Measurements from ENCODE around the gene NUCB1. TPM values are rescaled to one million over a fixed set of nuclear protein-coding genes. Genes with fewer than 3 reads are reported as not detected.

Gene NUCB1
- total RNA-seq (10 to 100 TPM; 73.7 to 77.0 TPM), total RNA-seq (47.7 to 212 (median 100) reads per million in 172 experiments)
- polyA plus RNA-seq (2013, experiment 1 of 2), result 161 TPM
- 160 TPM for polyA plus RNA-seq (2013, experiment 2 of 2)

DNA sequence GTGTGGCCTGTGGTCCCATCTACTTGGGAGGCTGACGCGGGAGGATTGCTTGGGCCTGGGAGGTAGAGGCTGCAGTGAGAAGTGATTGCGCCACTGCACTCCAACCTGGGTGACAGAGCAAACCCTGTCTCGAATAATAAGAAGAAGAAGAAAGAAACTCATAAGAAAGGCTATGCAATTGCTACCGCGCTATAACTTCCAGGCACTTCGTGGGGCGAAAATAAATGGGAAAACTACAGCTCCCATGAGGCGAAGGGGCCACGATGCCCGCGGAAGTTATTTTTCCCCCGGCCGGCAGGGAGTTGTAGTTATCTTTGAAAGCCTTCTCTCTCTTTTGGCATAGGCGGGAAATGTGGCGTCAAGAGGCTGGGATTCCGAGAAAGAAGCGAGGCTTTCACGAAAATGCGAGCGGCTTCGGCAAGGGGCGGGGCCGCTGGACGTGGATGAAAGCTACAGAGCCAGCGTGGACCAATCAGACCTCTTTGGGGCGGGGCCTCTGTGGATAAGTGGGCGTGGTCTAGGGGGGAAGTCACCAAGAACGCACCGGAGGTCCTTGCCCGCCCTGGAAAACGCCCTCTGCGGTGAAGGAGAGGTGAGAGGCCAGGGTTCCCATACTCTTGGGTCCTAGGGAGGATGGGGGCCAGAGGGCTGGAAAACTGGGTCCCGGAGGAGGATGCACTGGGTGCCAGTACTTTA lies at the start of gene NUCB1:
Gene NUCB1, plus strand, starts transcription at position 532 of the 696 bp plus-strand sequence. CDS start 485 bp downstream, outside the sequence.
- peak; percentile 96 to 99 (median 99) for DNase-seq
- peaks cover 35% of the 10 kb centered on the region for H3K36me3 Mint-ChIP-seq (ENCODE audit: low read depth)
- POLR2A ChIA-PET, result interaction anchor here (1.0 to 3.2 kb wide), 9 partner anchors 19 to 94 kb away, joined by 3 to 55 read pairs (median 5); partner anchors contain the start of genes DHDH, FTL, GYS1 and PPP1R15A
- H3K4me1 Mint-ChIP-seq (ENCODE audit: low read depth), result peaks cover 37% of the 10 kb centered on the region
- CTCF ChIA-PET, result interaction anchor here (0.6 to 2.6 kb wide), 7 partner anchors 26 to 263 kb away, joined by 3 to 13 read pairs (median 3); partner anchors contain the start of genes DBP, GYS1 and RUVBL2
- peak within 1 kb of the TSS; percentile 88 for H3K27ac Mint-ChIP-seq
- H3K27me3 Mint-ChIP-seq, result peaks cover 6% of the 10 kb centered on the region
- H3K27me3 ChIP-seq (ENCODE audit: control insufficient read depth in 1 of 2, insufficient read depth in 2 of 2, low read length in 2 of 2), result peaks cover 3 to 10% of the 10 kb centered on the region in 2 experiments
- peaks cover 51% of the 10 kb centered on the region for H3K4me1 ChIP-seq (ENCODE audit: insufficient read depth, low read length)
- ATAC-seq (ENCODE audit: poor library complexity), result peak; percentile 93
- peak within 1 kb of the TSS; percentile 65 to 72 for H3K27ac ChIP-seq (ENCODE audit: low read depth in 1 of 2, low read length in 2 of 2)
- peak within 1 kb of the TSS; percentile 92 for H3K4me3 ChIP-seq (ENCODE audit: low read length)
- TF ChIP-seq CTCF (IDR thresholded peaks at IDR 0.05), result no peak
- peaks cover 17% of the 10 kb centered on the region for H3K36me3 ChIP-seq (ENCODE audit: insufficient read depth, low read length)
- intact Hi-C loops (cut with DNase I, micrococcal nuclease), result loop anchor here (1.0 to 5.0 kb wide), 5 partner anchors 21 to 65 kb away; partner anchors contain the start of genes DHDH (in 1 of the 2) and FTL (in 1 of the 2)
- H3K9me3 ChIP-seq (ENCODE audit: control insufficient read depth in 1 of 2, insufficient read depth in 1 of 2, low read length in 2 of 2), result no peaks in the 10 kb centered on the region
- H3K4me3 Mint-ChIP-seq, result peak within 1 kb of the TSS; percentile 95
- no peaks in the 10 kb centered on the region for H3K9me3 Mint-ChIP-seq

- DNase-seq (no peak), ATAC-seq (ENCODE audit: poor library complexity) (no peak)
- no peaks in the 10 kb centered on the region for H3K4me1 Mint-ChIP-seq (ENCODE audit: low read depth)
- no peak overlapping the region for H3K4me3 Mint-ChIP-seq
- H3K36me3 Mint-ChIP-seq (ENCODE audit: low read depth), result no peaks in the 10 kb centered on the region
- no peak for TF ChIP-seq CTCF (IDR thresholded peaks at IDR 0.05)
- H3K9me3 Mint-ChIP-seq, result no peaks in the 10 kb centered on the region
- POLR2A ChIA-PET, result no interaction called here
- H3K27me3 Mint-ChIP-seq, result no peaks in the 10 kb centered on the region
- Histone ChIP-seq H3K27ac (ENCODE audit: low read depth in 1 of 2, low read length in 2 of 2) (no peak overlapping the region), H3K4me1 (ENCODE audit: insufficient read depth, low read length) (no peaks in the 10 kb centered on the region), H3K4me3 (ENCODE audit: low read length) (no peak overlapping the region), H3K9me3 (ENCODE audit: control insufficient read depth in 1 of 2, insufficient read depth in 1 of 2, low read length in 2 of 2) (no peaks in the 10 kb centered on the region), H3K36me3 (ENCODE audit: insufficient read depth, low read length) (no peaks in the 10 kb centered on the region), H3K27me3 (ENCODE audit: control insufficient read depth in 1 of 2, insufficient read depth in 2 of 2, low read length in 2 of 2) (no peaks in the 10 kb centered on the region)
- CTCF ChIA-PET, result no interaction called here
- H3K27ac Mint-ChIP-seq, result no peak overlapping the region
- intact Hi-C loops (cut with DNase I, micrococcal nuclease), result no loop called here
These were observed 47.8 kb upstream of the NUCB1 start for GRCh38 chr19:48852292-48852691.

- no peak overlapping the region for H3K4me3 ChIP-seq (ENCODE audit: low read length)
- CTCF ChIA-PET, result no interaction called here
- H3K4me1 ChIP-seq (ENCODE audit: insufficient read depth, low read length), result peaks cover 2% of the 10 kb centered on the region
- no peak overlapping the region for H3K4me3 Mint-ChIP-seq
- POLR2A ChIA-PET, result interaction anchor here (1.1 kb wide), 1 partner anchor 112 kb away, joined by 3 read pairs; no protein-coding TSS in a partner anchor
- H3K27ac ChIP-seq (ENCODE audit: low read depth in 1 of 2, low read length in 2 of 2), result no peak overlapping the region
- no peaks in the 10 kb centered on the region for H3K4me1 Mint-ChIP-seq (ENCODE audit: low read depth)
- no peak for ATAC-seq (ENCODE audit: poor library complexity)
- H3K27ac Mint-ChIP-seq, result no peak overlapping the region
- no peaks in the 10 kb centered on the region for H3K9me3 Mint-ChIP-seq
- DNase-seq, result no peak
- intact Hi-C loops (cut with DNase I, micrococcal nuclease), result no loop called here
- H3K27me3 ChIP-seq (ENCODE audit: control insufficient read depth in 1 of 2, insufficient read depth in 2 of 2, low read length in 2 of 2), result no peaks in the 10 kb centered on the region
- no peak for TF ChIP-seq CTCF (IDR thresholded peaks at IDR 0.05)
- H3K36me3 Mint-ChIP-seq (ENCODE audit: low read depth), result no peaks in the 10 kb centered on the region
- H3K27me3 Mint-ChIP-seq, result no peaks in the 10 kb centered on the region
- no peaks in the 10 kb centered on the region for H3K9me3 ChIP-seq (ENCODE audit: control insufficient read depth in 1 of 2, insufficient read depth in 1 of 2, low read length in 2 of 2)
- no peaks in the 10 kb centered on the region for H3K36me3 ChIP-seq (ENCODE audit: insufficient read depth, low read length)
These were observed 46.6 kb upstream of the NUCB1 start for GRCh38 chr19:48853483-48853882.

Data from CD4-positive, alpha-beta T cell (primary cell).